HG02610 (cell line): ENCODE data around the gene NUBP2.
"Not testable (repeated sequence)": the region's sequence is repeated elsewhere in the genome, so short reads cannot be mapped to it uniquely, and the experiment has no call there.

Experiments used
- ATAC-seq: cut with Tn5 transposase; IDR thresholded peaks from one replicate; pipeline ENCODE4 v1.9.1; 2021; ENCODE audit warnings: mild to moderate bottlenecking, moderate library complexity; ENCODE audit not compliant: unreplicated experiment

NUBP2 gene

DNA sequence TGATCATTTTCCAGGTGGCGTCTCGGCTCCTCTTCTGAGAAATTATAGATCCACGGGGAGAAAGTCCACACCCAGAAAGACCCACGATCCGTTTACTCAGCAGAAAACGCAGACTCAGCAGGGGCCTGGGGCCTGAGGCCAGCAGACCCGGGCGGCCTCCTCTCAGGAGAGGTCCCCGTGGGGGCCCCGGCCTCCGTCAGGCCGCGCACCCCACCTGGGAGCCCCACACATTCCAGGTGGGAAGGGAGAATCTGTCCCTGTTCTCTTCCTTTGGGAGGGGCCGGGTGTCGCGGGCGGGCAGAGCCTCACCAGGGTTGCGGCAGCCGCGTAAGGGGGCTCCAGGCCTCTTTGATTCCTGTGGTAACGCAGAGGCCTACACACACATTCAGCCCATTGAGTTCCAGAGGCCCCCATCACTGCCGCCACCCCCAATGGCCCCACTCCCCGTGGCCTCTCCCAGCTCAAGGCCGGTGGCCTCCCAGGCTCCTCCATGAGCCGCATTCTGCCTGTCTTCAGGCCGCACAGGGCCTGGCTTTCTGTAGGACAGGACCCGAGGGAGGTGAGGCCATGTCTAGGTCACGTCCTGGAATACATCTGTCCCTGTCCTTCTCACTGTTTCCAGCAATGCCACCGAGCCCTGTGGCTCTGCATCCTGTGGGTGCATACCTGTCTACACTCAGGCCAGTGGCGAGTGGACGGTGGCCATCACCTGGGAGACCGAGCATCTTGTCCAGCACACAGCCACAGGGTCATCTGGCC lies 12.3 kb downstream of the NUBP2 start:
- no peak for ATAC-seq

DNA sequence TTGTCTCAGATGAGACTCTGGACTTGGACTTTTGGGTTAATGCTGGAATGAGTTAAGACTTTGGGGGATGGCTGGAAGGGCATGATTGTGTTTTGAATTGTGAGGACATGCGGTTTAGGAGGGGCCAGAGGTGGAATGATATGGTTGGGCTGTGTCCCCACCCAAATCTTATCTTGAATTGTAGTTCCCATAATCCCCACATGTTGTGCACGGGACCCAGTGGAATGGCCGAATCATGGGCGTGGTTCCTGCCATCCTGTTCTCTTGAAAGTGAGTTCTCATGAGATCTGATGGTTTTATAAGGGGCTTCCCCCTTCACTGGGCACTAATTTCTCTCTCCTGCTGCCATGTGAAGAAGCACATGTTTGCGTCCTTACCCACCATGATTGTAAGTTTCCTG lies 16.5 kb downstream of the NUBP2 start:
- ATAC-seq: not testable (repeated sequence)

GRCh38 chr16:1800701-1801100 lies 17.9 kb downstream of the NUBP2 start:
- no peak for ATAC-seq

- no peak for ATAC-seq
Measured at GRCh38 chr16:1807626-1808025, 24.9 kb downstream of the NUBP2 start.

GRCh38 chr16:1808691-1809090 lies 25.9 kb downstream of the NUBP2 start:
- ATAC-seq: no peak

- no peak for ATAC-seq
Measured at GRCh38 chr16:1809281-1809801, 26.6 kb downstream of the NUBP2 start.

DNA sequence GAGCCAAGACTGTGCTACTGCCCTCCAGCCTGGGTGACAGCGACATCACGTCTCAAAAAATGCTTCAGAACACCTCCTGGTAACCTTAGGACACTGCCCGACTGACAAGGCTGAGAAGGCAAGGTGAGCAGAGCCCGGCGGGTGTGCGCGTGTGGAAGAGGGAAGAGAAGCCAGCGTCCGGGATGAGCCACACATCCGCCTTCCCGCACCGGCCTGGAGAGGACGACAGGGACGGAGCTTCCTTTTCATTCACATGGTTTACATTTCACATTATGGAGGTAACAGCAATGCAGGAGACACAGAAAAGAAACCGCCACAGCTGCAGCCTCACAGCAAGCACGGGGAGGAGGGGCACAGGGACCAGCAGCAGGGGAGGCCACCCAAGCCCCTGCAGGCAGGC lies 27.3 kb downstream of the NUBP2 start:
- no peak for ATAC-seq

DNA sequence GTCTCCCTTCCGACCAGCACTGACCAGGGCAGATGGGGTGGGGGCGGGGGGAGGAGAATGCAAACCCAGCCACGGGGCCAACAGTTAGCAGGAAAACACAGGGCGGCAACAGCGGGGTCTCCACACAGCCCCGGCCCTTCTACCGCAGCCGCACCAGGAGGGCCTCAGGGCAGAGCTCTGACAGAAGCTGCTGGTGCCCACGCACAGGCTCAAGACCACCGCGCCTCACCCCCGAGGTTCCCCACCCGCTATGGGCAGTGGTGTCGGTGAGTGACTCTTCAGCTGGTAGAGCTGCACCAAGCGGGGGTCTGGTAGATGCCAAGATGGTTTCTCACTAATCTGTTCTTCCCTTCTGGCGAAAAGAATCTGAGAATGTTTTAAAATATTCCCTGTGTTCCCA lies 27.8 kb downstream of the NUBP2 start:
- no peak for ATAC-seq

- no peak for ATAC-seq
Measured at GRCh38 chr16:1812732-1813163, 30.0 kb downstream of the NUBP2 start.

DNA sequence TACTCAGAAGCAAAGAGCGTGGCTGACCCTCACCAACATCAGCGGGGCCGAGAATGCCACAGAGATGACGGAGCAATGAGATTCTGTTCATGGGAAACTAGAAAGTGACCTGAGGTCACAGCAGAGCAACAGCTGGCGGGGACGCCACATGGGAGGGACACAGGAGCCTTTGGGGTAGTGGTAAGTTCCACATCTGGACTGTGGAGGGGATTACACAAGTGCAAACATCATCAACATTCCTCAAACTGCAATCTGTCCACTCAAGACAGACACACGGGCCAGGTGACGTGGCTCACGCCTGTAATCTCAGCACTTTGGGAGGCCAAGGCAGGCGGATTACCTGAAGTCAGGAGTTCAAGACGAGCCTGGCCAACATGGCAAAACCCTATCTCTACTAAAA lies 32.7 kb downstream of the NUBP2 start:
- ATAC-seq: no peak

DNA sequence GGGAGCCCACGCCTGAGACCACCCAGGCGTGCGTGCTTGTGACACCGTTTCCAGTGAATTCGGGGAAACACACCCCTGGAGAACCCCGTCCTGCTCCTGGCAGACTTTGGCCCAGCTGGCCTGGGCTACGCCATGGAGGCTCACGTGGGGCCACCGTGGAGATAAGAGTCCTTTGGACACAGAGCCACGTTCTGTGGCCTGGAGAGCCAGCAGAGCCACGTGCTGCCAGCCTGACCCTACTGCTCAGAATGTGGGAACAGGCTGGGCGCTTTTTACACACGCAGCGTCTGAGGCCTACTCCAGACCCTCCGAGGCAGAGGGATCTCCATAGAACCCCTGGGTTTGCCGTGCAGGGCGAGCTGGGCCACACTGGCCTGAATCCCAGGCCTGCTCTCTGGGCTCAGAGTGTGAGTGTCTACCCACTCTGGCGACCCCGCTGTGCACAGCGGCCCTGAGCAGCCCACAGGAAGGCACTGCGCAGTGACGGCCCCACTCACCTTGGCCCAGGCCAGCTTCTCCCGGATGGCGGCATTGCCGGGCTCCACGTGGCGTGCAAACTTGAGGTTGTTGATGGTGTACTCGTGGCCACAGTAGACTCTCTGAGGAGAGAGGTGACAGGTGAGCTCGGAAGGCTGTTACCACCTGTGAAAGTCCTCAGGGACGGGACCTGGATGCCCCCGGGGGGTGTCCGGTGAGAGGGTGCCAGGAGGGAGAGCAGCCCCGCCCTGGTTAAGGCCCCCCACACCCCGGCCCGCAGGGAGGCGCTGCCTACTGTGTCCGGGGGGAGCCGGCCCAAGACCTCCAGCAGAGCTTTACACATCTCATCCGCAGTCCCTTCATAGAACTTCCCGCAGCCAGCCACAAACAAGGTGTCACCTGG lies 33.9 kb downstream of the NUBP2 start:
- no peak for ATAC-seq

DNA sequence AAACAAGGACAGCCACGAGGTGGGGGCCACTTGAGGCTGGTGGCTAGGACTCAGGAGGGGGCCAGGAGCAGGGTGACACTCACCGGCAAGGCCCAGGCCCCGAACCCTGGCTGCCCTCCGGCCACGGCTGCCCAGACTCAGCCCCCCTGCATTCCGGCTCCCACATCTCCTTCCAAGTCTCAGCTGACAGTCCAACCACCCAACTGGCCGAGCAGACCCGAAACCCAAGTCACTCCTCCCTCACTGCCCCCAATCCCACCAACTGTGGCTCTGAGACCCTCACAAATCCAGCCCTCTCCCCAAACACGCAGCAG lies 34.5 kb downstream of the NUBP2 start:
- ATAC-seq: no peak

- no peak for ATAC-seq
Measured at GRCh38 chr16:1817716-1818115, 35.0 kb downstream of the NUBP2 start.

DNA sequence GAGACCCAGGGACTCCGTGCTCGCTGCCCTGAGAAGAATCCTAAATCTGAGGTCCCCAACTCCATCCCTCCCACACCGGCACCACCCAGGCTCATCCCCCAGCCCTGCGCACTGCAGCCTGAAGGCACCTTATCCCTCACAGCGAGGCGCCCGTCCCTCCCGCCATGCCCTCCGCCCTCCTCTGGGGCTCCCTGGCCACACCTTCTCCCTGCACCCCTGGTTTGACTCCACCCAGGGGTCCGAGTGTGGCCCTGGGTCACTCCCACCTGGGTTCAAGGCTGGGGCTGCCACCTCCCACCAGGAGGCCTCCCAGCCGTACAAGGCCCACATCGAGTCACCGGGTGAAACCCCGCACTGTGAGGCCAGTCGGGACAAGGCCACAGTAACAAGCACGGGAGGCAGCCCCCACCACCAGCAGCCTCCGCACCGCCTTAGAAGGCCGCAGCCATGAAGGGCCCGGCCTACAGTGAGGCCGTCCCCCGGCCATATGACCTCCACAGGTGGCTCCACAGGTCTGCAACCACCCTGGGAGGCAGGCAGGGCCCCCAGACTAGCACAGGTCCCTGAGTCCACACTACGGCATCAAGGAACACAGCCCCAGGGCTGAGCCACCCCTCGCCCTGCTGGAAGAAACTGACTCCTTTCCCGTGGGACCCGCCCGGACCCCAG lies 35.6 kb downstream of the NUBP2 start:
- no peak for ATAC-seq

DNA sequence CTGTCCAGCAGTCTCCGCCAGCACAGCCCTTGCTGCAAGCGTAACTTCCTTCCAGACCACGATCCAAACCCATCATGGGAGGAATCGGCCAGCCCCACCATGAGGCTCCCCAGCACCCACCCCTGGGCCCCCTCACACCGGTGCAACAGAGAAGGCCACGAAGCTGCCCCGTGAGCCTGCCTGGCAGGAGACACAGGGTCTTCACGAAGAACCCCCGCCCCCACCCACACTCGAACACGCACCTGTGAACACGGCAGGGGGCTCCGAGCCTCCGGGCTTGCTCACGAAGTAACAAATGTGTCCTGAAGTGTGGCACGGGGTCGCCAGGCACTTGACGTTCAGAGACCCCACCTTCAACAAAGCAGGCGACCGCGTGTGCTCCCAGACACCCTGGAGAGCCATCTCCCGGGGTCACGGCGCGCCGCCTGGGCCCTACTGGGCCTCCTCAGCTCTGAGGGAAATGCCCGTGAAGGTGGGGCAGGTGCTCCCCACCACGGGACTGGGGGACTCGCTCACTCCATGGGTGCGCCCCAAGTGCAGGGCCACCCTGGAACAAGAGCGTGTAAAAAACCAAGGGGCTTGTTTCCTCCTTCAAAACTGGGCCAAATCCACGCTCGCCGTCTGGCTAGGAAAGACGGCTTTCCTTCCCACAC lies 36.2 kb downstream of the NUBP2 start:
- ATAC-seq: no peak

DNA sequence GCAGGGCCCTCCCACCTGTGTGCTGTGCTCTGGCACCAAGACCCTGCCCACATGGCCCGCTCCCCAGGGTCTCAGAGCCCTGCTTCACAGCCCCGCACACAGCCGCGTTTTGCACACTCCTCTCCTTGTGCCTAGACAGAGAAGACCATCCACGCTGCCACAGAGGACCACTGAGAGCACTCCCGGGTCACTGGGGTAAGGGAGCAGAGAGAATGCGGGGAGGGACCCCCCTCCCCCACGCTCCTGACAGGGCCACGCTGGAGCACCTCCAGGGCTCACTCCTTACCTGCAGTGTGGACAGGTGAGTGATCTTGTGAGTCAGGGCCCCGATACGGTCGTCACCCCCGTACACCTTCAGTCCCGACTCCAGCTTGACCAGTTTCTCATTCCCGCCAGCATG lies 36.9 kb downstream of the NUBP2 start:
- no peak for ATAC-seq

- ATAC-seq: no peak
Measured at GRCh38 chr16:1820096-1820945, 37.6 kb downstream of the NUBP2 start.

DNA sequence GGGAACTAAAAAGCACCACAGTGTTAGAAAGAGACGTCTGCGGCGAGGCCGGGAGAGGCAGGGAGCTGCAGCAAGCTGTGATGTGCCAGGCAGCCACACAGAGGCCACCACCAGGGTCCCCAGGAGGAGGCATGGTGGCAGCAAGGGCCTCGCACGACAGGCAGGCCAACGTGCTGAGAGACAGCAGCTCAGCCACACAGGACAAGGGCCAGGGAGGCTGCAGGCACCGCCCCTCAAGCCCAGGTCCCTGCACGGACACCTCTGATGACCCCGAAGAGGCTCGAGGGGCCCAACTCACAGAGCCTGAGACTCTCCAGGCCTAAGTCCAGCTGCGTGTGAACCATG lies 38.2 kb downstream of the NUBP2 start:
- no peak for ATAC-seq

- no peak for ATAC-seq
Measured at GRCh38 chr16:1821861-1822611, 39.3 kb downstream of the NUBP2 start.

DNA sequence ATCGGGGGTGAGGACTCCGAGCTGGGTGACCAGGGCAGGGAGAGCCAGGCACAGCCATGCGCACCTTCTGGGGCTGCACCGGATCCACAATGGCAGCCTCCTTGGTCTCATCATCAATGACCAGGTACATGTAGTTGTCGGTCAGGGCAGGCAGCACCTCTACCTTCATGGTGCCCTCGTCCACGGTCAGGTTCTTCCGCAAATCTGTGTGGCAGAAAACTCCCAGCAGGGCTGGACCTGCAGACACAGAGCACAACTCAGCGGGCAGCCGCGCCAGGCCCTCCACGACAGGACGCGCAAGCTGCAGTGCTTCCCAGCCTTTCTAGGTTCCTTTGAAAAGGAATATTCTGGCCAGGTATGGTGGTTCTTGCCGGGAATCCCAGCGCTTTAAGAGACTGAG lies 40.0 kb downstream of the NUBP2 start:
- no peak for ATAC-seq
